PFSK-1 (cell line): ENCODE measurements around the gene BEND6.

Experiments used
- POLR2AphosphoS5 ChIP-seq: IDR thresholded peaks from 2 replicates; pipeline ENCODE4 v1.6.1; 2012; ENCODE audit warnings: low read depth, mild to moderate bottlenecking, control low read depth, low read length, moderate library complexity
- SIN3A ChIP-seq: IDR thresholded peaks from 2 replicates; pipeline ENCODE4 v1.6.1; 2012; ENCODE audit warnings: mild to moderate bottlenecking, low read length, moderate library complexity, borderline replicate concordance; ENCODE audit not compliant: insufficient read depth
- TF ChIP-seq, protein P1 (sequence below), 2 experiments: IDR thresholded peaks; 2 replicates each; pipeline versions ENCODE4 v1.6.1 to v1.8.0; 2011 to 2012; ENCODE audit warnings: low read depth in 2 of 2, low read length in 2 of 2, control low read depth in 1 of 2, inconsistent platforms in 1 of 2, mild to moderate bottlenecking in 1 of 2, moderate library complexity in 1 of 2; ENCODE audit not compliant: insufficient read depth in 1 of 2

DNA sequence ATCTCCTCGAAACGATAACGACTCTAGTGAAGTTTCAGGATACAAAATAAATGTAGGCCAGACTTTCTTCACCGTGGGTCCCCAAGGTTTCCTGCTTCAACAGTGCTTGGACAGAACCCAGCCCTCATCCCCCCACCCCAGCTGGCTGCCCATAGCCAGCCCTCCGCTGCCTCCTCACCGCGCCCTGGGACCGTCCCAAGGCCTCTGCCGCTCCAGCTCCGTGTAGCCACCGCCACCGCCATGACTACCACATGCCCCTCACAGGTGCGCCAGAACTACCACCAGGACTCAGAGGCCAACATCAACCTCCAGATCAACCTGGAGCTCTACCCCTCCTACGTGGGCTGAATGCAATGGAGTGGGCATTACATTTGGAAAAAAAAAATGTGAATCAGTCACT is 49.4 kb downstream of the BEND6 start:
- TF ChIP-seq POLR2AphosphoS5 (no peak), SIN3A (no peak)
- TF ChIP-seq, protein P1, sequence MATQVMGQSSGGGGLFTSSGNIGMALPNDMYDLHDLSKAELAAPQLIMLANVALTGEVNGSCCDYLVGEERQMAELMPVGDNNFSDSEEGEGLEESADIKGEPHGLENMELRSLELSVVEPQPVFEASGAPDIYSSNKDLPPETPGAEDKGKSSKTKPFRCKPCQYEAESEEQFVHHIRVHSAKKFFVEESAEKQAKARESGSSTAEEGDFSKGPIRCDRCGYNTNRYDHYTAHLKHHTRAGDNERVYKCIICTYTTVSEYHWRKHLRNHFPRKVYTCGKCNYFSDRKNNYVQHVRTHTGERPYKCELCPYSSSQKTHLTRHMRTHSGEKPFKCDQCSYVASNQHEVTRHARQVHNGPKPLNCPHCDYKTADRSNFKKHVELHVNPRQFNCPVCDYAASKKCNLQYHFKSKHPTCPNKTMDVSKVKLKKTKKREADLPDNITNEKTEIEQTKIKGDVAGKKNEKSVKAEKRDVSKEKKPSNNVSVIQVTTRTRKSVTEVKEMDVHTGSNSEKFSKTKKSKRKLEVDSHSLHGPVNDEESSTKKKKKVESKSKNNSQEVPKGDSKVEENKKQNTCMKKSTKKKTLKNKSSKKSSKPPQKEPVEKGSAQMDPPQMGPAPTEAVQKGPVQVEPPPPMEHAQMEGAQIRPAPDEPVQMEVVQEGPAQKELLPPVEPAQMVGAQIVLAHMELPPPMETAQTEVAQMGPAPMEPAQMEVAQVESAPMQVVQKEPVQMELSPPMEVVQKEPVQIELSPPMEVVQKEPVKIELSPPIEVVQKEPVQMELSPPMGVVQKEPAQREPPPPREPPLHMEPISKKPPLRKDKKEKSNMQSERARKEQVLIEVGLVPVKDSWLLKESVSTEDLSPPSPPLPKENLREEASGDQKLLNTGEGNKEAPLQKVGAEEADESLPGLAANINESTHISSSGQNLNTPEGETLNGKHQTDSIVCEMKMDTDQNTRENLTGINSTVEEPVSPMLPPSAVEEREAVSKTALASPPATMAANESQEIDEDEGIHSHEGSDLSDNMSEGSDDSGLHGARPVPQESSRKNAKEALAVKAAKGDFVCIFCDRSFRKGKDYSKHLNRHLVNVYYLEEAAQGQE (IDR thresholded peaks at IDR 0.05; ENCODE audit: insufficient read depth in 1 of 2, low read depth in 2 of 2, low read length in 2 of 2), result no peak
